Smooth muscle cell (in vitro differentiated cells): ENCODE results near the gene SETD1B. TPM values are rescaled to one million over a fixed set of nuclear protein-coding genes. Genes with fewer than 3 reads are reported as not detected.
"Not testable (repeated sequence)": the region's sequence is repeated elsewhere in the genome, so short reads cannot be mapped to it uniquely, and the experiment has no call there.

Experiments
- DNase-seq: peaks from one replicate; lab custom pipeline; 2025; ENCODE audit not compliant: unreplicated experiment; lab: John Stamatoyannopoulos, UW
- H2AFZ ChIP-seq: fragments of 200-600 bp; sonication (generic); 2 replicates; pipeline ENCODE4 v1.6.0; 2016; ENCODE audit warnings: antibody characterized with exemption, low read depth, mild to moderate bottlenecking
- H3F3A ChIP-seq: fragments of 200-600 bp; sonication (generic); 2 replicates; pipeline ENCODE4 v1.6.0; 2017; ENCODE audit warnings: antibody characterized with exemption, low read depth
- H3K27ac ChIP-seq: fragments of 200-600 bp; sonication (generic); 2 replicates; pipeline ENCODE4 v1.5.1; 2016; ENCODE audit warnings: low read depth, mild to moderate bottlenecking
- H3K27me3 ChIP-seq: fragments of 200-600 bp; sonication (generic); 2 replicates; pipeline ENCODE4 v1.6.1; 2016; ENCODE audit warnings: low read depth, mild to moderate bottlenecking
- H3K36me3 ChIP-seq: fragments of 200-600 bp; sonication (generic); 2 replicates; pipeline ENCODE4 v1.5.1; 2016; ENCODE audit warnings: low read depth
- H3K4me1 ChIP-seq: fragments of 200-600 bp; sonication (generic); 2 replicates; pipeline ENCODE4 v1.5.1; 2016; ENCODE audit warnings: low read depth
- H3K4me2 ChIP-seq: fragments of 200-600 bp; sonication (generic); 2 replicates; pipeline ENCODE4 v1.6.0; 2016; ENCODE audit warnings: mild to moderate bottlenecking
- H3K4me3 ChIP-seq: fragments of 200-600 bp; sonication (generic); 2 replicates; pipeline ENCODE4 v1.5.1; 2016; ENCODE audit warnings: mild to moderate bottlenecking
- H3K79me2 ChIP-seq: fragments of 200-600 bp; sonication (generic); 2 replicates; pipeline ENCODE4 v1.6.0; 2016; ENCODE audit warnings: low read depth, mild to moderate bottlenecking
- H3K9ac ChIP-seq: fragments of 200-600 bp; sonication (generic); 2 replicates; pipeline ENCODE4 v1.6.0; 2016; ENCODE audit warnings: low read depth
- H3K9me3 ChIP-seq: fragments of 200-600 bp; sonication (generic); replicated peaks from 2 replicates; pipeline ENCODE4 v1.5.1; 2016; ENCODE audit warnings: low read depth
- H4K20me1 ChIP-seq: fragments of 200-600 bp; sonication (generic); 2 replicates; pipeline ENCODE4 v1.6.0; 2016; ENCODE audit warnings: low read depth
- CTCF ChIP-seq: fragments of 200-600 bp; sonication (generic); IDR thresholded peaks from 2 replicates; pipeline ENCODE4 v1.5.1; 2017; ENCODE audit warnings: borderline replicate concordance, mild to moderate bottlenecking, antibody characterized with exemption; ENCODE audit not compliant: insufficient read depth, poor library complexity, severe bottlenecking
- WGBS: methylation state at CpG from one replicate; pipeline ENCODE4 v1.1.7; 2016; ENCODE audit warnings: low lambda C conversion rate; 5-methylcytosine and 5-hydroxymethylcytosine counted together
- polyA plus RNA-seq: library from polyadenylated mRNA; unstranded; fragments of >200 nt; fragmentation: Nextera tagmentation; extraction: Ambion mirVana; gene quantifications from 2 replicates; pipeline ENCODE4 v1.2.1, GENCODE V29; 2016
- total RNA-seq: library from RNA; depleted of rRNA; stranded (reverse); fragments of >200 nt; gene quantifications from 2 replicates; pipeline ENCODE4 v1.2.3, GENCODE V29; 2014

The SETD1B gene
- total and polyA plus RNA-seq, 2 experiments from 2014 or later = 1.9 to 4.2 TPM

- H3K4me3 ChIP-seq = no peak overlapping the region
- no peaks in the 10 kb centered on the region for H3K79me2 ChIP-seq
- H3K27ac ChIP-seq = no peak overlapping the region
- DNase-seq = no peak
- H3K9me3 ChIP-seq = no peaks in the 10 kb centered on the region
- no peak overlapping the region for H3K4me2 ChIP-seq
- TF ChIP-seq CTCF = no peak
- H2AFZ ChIP-seq = no peak overlapping the region
- H3K27me3 ChIP-seq = no peaks in the 10 kb centered on the region
- WGBS = 44% methylated on average over 13 of the region's 13 CpGs
- H3K4me1 ChIP-seq = no peaks in the 10 kb centered on the region
- H3F3A ChIP-seq = no peaks in the 10 kb centered on the region
- no peaks in the 10 kb centered on the region for H3K36me3 ChIP-seq
- H4K20me1 ChIP-seq = no peaks in the 10 kb centered on the region
- no peak overlapping the region for H3K9ac ChIP-seq
These were observed 39.6 kb downstream of the SETD1B start for GRCh38 chr12:121843236-121843982.

DNA sequence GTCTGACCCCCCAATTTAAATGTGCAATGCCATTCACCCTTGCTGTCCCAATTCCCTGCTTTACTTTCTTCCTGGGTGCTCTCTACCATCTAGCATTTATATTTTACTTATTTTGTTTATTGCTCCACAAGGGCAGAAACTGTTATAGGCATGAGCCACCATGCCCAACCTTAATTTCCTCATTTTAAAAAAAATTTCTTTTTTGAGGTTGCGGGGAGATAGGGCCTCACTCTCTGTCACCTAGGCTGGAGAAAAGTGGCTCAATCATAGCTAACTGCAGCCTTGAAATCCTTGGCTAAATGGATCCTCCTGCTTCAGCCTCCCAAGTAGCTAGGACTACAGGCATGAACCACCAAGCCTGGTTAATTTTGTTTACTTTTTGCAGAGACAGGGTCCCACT lies 41.9 kb downstream of the SETD1B start:
- H3K27ac ChIP-seq = no peak overlapping the region
- no peaks in the 10 kb centered on the region for H3K27me3 ChIP-seq
- H3K9ac ChIP-seq = no peak overlapping the region
- no peak overlapping the region for H3K4me2 ChIP-seq
- no peak for DNase-seq
- H3K79me2 ChIP-seq = no peaks in the 10 kb centered on the region
- H3K4me1 ChIP-seq = no peaks in the 10 kb centered on the region
- no peaks in the 10 kb centered on the region for H3F3A ChIP-seq
- no peaks in the 10 kb centered on the region for H4K20me1 ChIP-seq
- TF ChIP-seq CTCF = no peak
- H3K9me3 ChIP-seq = no peaks in the 10 kb centered on the region
- no peak overlapping the region for H2AFZ ChIP-seq
- 92% methylated on average over 1 of the region's 1 CpG for WGBS
- no peak overlapping the region for H3K4me3 ChIP-seq
- no peaks in the 10 kb centered on the region for H3K36me3 ChIP-seq

GRCh38 chr12:121849211-121849610 lies 45.4 kb downstream of the SETD1B start:
- Histone ChIP-seq H3K36me3 (no peaks in the 10 kb centered on the region), H3K4me3 (no peak overlapping the region), H3K4me1 (no peaks in the 10 kb centered on the region), H3K79me2 (no peaks in the 10 kb centered on the region), H3K27me3 (no peaks in the 10 kb centered on the region), H3F3A (no peaks in the 10 kb centered on the region), H3K9ac (no peak overlapping the region), H2AFZ (no peak overlapping the region), H3K27ac (no peak overlapping the region), H3K9me3 (no peaks in the 10 kb centered on the region), H4K20me1 (no peaks in the 10 kb centered on the region), H3K4me2 (no peak overlapping the region)
- DNase-seq = no peak
- WGBS = 95% methylated on average over 6 of the region's 6 CpGs
- no peak for TF ChIP-seq CTCF

GRCh38 chr12:121849665-121850064 lies 45.9 kb downstream of the SETD1B start:
- Histone ChIP-seq H3K27ac (no peak overlapping the region), H3K9me3 (no peaks in the 10 kb centered on the region)
- no peak for TF ChIP-seq CTCF

DNA sequence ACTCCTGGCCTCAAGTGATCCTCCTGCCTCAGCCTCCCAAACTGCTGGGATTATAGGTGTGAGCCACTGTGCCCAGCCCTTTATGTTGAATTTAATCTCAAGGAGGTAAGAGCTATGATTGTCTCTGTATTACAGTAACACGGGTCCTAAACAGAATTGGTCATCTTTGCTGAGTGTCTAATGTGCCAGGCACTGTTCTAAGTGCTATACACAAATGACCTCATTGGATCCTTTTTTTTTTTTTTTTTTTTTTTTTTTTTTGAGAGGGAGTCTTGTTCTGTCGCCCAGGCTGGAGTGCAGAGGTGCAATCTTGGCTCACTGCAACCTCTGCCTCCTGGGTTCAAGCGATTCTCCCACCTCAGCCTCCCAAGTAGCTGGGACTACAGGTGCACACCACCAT lies 48.6 kb downstream of the SETD1B start:
- H4K20me1 ChIP-seq, H3K27ac ChIP-seq, H3K79me2 ChIP-seq, H2AFZ ChIP-seq, H3K4me3 ChIP-seq, H3K4me2 ChIP-seq, H3K4me1 ChIP-seq, H3F3A ChIP-seq, H3K27me3 ChIP-seq, H3K9me3 ChIP-seq, H3K36me3 ChIP-seq, H3K9ac ChIP-seq, DNase-seq: not testable (repeated sequence)
- WGBS = 93% methylated on average over 2 of the region's 3 CpGs

More at GRCh38 chr12:121849665-121850064, 45.9 kb downstream of the SETD1B start:
- Histone ChIP-seq H3K4me2 (no peak overlapping the region), H4K20me1 (no peaks in the 10 kb centered on the region), H3K27me3 (no peaks in the 10 kb centered on the region), H3K4me1 (no peaks in the 10 kb centered on the region), H3K4me3 (no peak overlapping the region), H3F3A (no peaks in the 10 kb centered on the region), H3K79me2 (no peaks in the 10 kb centered on the region), H3K9ac (no peak overlapping the region), H2AFZ (no peak overlapping the region), H3K36me3 (no peaks in the 10 kb centered on the region)
- 93% methylated on average over 13 of the region's 13 CpGs for WGBS
- no peak for DNase-seq
